GM18867 (cell line): ENCODE results near the gene BCAS1.
"Not testable (repeated sequence)": the region's sequence is repeated elsewhere in the genome, so short reads cannot be mapped to it uniquely, and the experiment has no call there.

Experiments
- ATAC-seq: cut with Tn5 transposase; IDR thresholded peaks from one replicate; pipeline ENCODE4 v1.9.1; 2021; ENCODE audit warnings: mild to moderate bottlenecking, moderate library complexity; ENCODE audit not compliant: unreplicated experiment

BCAS1 gene

DNA sequence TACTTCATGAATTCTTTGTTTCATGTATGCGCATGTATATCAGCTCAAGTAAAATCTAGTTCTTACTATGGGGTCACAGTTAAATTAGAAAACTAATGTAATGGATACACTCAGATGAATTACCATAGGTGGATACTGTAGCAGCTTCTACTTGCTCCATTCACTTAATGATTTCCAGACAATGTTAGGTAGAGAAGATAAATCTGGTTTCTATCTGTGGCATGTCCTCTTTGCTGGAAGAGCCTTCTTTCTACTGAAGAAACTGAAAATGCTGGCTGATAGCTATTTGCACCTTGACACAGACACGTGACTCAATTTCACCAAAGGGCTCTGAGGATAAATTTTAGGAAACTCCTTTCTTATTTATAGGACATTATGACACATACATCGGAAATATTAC, 49.5 kb downstream of the BCAS1 start:
- no peak for ATAC-seq

DNA sequence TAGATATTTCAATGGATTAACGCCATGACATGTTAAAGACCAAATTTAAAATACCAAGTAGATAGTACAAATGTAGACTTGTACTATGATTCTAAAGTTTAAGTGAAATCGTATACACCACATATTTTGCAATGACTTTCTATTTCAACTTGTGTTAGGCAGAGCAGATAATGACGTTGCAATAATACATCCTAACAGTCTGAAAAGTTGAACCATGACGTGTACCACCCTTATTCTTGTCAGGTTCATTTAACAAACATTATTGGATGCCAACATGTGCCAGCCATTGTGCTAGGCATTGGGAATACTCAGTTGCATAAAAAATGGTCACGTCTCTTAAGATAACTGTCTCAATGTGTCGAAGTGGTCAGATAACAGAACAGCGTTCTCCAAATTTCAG, 50.0 kb downstream of the BCAS1 start:
- ATAC-seq: no peak

DNA sequence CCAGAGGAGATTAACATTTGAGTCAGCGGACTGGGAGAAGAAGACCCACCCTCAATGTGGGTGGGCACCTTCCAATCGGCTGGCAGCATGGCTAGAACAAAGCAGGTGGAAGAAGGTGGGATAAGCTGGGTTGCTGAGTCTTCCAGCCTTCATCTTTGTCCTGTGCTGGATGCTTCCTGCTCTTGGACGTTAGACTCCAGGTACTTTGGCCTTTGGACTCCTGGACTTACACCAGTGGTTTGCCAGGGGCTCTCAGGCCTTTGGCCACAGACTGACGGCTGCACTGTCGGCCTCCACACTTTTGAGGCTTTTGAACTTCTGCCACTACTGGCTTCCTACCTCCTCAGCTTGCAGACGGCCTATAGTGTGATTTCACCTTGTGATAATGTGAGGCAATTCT, 50.8 kb downstream of the BCAS1 start:
- ATAC-seq: no peak

DNA sequence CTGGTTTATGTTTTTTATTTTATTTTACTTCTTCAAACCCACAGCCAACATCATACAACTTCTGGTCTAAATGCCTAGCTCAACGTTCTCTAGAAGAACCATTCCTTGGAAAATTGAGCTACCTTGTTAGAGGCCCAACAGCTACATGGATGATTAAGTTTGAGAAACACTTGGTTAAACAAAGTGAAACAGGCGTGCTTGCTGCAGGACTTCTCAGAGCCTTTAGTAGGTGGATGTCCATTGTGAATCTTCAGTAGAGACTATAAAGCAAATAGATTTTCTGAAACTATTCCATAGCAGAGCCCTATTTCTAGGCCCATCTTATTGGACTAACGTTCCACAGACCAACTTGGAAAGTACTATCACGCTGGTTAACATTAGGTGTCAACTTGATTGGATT, 51.3 kb downstream of the BCAS1 start:
- ATAC-seq: no peak

DNA sequence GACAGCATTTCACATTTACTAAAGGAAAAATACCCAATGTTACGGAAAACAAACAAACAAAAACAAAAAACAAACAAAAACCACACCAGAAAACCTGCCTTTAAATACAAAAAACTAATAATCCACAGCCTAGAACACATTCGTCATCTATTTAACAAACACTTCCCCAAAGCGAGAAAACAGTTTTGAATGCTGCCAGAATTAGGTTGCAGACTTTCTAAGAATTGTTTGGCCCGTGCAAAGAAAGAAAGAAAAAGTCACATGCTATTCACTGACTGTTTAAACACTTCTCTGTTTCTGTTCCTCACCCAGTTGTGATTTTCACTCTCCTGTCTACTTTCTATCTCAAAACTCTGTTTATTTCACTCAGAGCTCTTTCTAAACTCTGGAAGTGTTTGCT, 52.5 kb downstream of the BCAS1 start:
- peak; percentile 91 for ATAC-seq

DNA sequence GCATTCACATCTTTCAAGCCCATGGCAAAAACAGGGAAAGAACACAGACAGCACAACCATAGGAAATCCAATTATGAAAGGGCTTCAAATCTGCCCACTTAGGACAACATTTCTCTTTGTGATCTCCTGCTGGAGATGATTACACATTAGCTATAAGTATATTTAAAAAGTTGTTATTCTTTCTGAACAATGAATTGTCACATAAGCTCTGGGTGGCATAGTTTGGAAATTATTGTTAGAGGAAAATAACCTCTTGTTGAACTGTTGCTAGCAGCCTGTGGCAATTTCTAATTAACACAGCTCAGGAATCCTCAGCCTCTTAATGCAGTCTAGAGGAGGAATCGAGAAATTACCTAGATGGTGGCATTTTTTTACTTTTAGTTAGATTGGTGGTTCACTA, 54.9 kb downstream of the BCAS1 start:
- ATAC-seq: no peak

DNA sequence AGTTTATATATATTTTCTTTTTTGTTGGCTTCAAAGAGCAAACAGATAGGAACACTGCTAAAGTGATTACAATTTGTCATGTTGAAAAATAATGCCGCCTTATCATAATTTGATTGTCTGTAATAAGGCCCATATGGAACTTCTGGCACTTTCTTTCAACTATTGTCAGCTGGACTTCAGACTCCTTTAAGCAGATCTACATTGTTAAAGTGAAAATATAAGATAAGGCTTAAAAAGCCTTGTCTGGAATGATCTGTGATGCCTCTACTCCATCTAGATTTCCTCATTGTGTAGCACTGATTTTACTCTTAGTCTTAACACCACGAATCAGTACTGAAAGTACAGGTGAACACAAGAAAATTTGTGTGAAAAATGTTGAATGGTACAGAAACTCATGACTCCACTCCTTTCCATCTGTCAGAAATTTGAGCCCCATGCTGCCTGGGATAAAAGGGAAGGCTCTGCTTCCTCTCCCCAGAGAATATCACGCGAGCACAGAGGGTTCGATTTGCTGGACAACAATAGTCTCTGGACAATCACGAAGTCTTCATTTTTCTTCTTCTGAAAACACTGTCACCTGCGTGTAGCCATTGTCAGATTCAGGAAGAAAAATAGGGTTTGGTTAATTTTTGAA, 56.0 kb downstream of the BCAS1 start:
- no peak for ATAC-seq

DNA sequence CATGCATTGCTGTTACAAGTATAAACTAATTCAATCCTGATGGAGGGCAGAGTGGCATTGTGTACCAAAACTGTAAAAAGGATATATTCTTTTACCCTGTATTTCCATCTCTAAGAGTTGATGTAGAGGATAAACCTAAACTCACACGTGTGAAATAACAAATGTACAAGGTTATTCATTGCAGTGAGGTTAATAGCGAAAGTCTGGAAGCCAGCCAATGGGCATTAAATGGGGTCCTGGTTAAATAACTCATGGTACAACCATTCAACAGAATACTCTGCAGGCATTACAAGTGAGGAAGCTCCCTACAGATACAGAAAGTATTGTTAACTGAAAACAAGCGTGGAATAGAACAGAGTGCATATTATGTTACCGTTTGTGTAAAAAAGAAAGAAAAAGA, 56.9 kb downstream of the BCAS1 start:
- ATAC-seq: no peak

DNA sequence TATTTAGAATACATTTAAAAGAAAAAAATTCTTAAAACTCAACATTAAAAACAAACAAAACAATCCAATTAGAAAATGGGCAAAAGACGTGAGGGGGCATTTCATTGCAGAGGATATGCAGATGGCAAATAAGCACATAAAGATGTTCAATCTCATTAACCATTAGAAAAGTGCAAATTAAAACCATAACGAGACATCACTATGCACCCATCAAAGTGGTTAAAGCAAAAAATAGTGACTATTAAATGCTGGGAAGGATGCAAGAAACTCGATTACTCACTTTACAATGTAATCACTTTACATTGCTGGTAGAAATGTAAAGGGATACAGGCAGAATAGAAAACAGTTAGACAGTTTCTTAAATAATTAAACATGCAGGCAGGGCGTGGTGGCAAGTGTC, 59.0 kb downstream of the BCAS1 start:
- ATAC-seq: no peak

DNA sequence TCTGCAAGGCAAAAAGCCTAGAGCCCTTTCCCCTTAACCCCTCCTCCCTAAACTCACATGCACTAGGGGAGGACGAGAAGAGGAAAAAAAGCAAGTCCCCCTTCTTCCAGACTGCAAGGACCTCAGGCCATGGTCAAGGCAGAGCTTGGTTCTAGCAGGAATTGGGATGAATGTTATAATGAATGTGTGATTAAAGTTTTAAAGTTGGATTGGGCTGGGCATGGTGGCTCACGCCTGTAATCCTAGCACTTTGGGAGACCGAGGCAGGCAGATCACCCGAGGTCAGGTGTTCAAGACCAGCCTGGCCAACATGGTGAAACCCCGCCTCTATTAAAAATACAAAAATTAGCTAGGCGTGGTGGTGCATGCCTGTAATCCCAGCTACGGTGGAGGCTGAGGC, 64.2 kb downstream of the BCAS1 start:
- not testable (repeated sequence) for ATAC-seq

DNA sequence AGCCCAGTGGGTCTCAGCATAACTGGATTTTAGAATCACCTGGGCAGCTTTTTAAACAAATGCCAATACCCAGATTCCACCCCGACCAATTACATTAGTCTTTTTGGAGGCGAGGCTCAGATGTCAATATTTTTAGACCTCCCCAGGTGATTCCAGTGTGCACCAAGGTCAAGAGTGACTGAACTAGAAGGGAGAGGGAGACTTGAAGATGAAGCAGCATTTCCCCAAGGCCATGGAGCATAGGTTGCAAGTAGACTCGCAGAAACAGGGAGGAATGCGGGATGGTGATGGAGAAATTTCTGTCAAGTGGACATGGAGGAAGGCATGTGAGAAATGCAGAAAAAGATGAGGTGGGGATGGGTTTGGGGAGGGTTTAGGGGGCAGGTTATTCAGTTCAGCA, 64.9 kb downstream of the BCAS1 start:
- no peak for ATAC-seq

DNA sequence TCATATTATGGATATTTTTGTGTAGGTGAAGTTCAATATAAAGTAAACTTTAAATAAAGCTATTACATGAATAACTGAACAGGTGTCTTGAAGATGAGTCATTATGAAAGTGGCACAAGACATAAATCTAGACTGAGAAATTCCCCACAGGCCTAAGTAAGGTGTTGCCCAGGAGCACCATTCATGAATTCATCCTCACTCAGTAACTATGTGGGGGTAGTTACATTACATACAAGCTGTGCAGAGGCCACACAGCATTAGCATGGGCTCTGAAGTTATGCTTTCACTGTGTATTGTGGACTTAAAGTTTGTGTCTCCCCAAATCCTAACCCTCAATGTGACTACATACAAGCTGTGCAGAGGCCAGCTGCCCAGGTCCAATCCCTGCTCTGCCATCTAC, 65.9 kb downstream of the BCAS1 start:
- ATAC-seq: peak; percentile 98

DNA sequence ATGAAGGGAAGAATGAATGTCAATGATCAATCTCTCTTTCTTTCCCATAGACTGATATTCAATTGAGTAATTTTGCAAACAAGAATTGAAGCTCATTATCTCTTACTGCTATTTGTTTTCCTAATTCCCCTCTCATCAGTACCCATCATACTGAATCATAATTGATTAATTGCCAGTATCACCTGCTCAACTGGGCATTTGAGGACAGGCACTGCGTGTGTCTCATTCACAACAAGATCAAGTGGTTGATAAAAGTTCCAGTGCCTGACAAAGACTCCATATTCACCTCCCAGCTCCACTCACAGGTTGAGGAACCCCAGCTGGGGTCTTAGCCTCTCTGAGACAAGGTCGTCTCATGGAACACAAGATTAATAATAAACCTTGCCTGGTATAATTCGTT, 67.7 kb downstream of the BCAS1 start:
- no peak for ATAC-seq

DNA sequence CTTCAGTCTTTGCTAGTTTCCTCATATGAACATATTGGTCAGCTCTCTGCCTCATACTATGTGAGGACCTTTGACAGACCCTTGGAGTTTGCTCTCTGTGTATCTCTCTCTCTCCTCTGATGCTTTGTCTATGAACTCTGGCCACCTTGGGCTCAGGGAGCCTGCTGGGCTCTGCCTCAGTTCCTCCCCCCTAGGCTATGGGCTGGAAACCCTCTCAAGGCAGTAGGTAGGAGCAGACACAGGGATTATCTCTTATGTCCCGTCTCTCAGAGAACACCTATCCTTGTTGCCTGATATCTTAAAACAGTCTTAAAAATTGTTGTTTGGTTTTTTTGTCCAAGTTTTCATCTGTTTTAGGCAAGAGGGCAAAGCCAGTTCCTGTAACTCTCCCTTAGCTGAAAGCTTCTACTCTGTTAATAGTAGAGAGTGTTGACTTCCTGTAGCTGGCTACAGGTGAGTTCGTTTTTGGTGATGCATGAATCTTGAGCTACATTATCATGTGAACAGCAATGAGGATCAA, 68.3 kb downstream of the BCAS1 start:
- ATAC-seq: no peak

DNA sequence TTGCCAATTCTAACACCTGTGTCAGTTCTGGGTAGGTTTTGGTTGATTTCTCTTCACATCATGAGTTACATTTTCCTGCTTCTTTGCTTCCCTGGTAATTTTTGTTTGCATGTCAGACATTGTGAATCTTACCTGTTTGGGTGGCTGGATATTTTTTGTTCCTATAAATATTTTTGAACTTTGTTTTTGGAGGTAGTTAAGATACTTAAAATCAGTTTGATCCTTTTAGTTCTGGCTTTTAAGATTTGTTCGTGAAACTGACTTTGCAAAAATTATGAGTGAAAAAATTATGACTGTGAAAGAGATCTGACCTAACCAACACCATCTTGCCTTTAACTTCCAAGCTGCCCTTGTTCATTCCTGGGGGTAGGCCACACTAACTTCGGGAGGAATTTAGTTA, 69.5 kb downstream of the BCAS1 start:
- no peak for ATAC-seq

DNA sequence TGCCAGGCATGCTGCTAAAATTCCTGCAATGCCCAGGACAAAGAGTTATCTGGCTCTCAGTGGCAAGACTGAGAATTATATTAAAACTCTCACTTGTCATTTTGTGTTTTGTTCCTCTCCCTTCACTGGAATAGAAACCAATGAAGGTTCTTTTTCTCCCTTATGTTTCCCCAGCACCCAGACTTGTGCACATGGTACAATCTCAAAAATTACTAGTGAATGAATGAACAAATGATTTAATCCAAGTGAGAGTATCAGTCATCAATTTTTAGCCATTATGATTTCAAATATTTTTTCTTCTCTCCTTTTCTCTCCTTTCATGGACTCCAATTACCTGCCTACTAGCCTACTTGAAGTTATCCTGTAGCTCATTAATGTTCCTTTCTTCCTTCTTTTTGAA, 70.1 kb downstream of the BCAS1 start:
- no peak for ATAC-seq

DNA sequence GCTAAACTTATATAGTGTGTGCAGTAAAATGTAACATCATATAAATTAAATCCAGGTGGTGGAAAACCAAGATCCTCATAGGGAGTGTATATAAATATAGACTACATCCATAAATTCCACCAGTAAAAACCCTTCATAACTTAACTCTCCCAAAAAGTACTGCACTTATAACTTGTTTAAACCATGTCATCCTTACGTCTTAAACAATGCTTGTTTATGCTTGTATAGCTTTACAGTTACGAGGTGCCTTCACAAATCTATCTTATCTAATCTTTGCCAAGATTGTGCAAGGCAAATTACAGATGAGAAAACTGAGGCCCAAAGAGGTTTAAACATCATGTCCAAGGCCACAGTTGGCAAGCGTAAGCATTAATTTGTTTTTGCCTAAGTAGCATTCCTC, 71.3 kb downstream of the BCAS1 start:
- no peak for ATAC-seq

DNA sequence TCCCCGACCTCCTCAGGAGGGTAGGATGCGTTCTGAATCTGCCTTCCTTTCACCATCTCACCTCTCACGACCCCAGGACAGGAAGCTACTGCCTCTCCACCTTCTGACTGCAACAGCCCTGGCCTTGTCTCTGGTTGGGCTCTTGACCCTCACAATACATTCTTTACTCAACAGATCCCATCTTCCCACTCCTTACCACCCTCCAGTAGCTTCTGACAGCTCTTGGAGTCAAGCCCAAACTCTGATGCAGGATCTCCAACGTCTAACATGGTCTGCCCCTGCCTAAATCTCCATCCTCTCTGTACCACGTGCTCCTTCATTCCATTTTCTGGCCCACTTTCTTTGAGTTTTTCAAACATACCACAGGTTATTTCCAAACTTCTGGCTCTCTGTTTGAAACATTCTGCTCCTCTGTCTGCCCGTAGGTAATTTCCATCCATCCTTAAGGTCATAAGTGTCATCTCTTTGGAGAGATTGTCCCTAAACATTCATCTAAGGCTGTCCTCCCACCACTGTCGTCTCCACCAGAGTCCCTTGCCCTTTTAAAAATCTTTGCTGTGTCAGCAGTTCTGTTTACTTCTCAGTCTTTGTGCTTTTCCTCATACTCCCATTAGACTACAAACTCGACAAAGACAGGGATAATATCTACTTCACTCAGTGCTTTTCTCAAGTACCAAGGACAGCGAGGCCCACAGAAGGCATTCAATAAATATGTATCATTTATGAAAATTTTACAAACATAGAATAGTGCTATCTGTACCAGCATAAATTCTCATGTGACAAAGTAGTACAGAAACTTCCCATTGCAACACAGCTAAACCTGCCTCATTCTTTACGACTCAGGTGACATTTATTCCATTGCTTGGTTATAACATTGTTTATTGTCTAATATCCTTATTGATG, 73.6 kb downstream of the BCAS1 start:
- no peak for ATAC-seq

DNA sequence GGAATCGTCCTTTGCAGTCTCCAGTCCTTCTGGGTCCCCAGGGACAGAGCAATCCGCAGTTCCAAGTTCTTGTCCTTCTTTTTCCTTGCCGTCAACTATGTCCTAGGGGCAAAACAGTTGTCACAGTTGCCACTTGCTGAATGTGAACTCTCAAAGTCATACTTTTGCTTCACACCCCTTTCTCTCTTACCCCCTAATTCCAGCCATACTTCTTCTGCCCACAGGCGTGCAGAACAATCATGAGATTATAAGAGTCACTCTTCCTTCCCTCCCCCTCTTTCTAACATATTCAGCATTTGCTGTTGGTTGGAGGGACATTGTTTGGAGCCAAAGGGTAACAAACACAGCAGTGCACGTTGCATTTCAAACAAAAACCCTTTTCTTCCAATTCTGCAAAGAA, 74.4 kb downstream of the BCAS1 start:
- no peak for ATAC-seq

DNA sequence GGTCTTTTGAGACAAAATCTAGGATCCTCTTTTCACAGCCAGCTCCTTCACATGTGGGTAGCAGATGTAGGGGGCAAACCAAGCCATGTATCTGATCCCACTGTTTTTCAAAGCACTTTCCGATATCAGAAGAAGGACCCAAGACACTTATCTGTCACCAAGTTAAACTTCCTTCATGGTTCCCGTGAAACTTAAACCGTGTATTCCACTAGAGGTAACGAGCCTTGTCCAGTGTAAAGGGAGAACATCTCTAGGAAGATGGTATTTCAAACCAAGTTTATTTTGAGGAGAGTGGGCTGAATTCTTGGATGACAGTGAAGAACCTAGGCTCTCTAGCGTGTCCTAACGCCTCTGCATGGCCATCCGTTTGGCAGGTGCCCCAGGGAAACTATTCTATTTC, 76.3 kb downstream of the BCAS1 start:
- no peak for ATAC-seq

DNA sequence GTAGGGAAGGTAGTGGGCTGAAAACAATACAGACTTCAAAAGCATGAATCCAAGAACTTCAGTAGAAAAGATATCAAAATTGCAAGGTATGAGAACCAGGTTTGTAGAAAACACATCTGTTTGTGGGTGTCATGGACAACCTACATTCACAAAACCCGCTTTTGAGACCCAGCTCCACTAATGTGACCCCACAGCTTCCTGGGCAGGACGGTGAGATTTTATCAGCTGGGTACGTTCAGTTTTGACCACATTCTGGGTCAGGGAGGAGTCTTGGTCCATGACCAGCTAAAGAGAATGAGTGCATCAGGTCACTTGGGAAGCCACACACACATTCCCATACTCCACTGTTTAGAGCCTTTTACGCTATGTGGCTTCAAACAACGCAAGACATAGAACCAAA, 77.1 kb downstream of the BCAS1 start:
- ATAC-seq: no peak

DNA sequence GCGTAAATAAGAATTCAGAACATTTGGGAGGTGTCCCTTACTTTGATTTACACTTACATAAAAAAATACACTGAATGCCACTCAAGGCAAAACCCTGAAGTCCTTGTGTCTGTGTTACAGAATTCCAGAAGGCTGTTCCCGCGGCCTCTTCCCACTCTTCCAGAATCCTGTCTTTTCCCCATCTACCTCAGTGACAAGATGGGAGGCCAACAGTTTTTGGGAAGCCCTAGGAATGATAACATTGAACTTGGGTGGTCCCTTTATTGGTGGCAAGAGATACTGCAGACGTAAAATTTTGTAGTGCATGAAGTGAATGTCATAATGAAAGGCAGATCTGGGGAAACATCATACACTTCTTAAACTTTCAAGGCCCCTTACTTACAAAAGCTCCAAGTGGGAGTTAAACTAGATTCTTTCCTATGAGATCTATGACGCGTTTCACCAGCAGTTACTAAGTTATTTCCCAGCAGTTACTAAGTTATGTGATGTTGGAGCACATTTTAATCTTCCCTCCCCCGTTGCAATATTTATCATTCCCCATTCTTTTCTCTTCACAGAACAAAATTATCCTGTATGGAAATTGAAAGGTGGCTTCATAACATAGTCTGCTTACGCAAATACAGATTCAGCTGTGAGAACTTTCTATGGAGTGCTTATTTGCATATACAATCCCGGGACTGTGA, 79.5 kb downstream of the BCAS1 start:
- ATAC-seq: no peak
